ENCODE data around the gene PCLO.

Gene PCLO

DNA sequence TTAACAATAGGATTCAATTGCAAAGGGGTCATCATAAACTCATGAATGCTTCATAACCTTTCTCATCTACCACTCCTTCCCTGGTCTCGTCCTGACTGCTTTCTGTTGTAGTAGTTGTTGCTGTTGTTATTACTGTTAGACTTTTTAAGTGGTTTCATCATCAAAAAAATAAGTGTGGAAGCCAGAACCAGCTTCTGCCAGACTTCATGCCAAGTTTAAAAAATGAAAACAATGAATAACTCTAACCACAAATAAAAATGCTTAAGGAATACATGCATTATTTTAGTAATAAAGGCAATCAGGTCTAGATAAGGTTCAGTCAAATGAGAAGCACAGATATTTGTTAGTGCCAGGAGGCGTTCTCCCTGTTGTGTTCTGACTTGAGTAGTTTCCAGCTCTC is 85.4 kb downstream of the PCLO start:
- TF ChIP-seq, protein P1, sequence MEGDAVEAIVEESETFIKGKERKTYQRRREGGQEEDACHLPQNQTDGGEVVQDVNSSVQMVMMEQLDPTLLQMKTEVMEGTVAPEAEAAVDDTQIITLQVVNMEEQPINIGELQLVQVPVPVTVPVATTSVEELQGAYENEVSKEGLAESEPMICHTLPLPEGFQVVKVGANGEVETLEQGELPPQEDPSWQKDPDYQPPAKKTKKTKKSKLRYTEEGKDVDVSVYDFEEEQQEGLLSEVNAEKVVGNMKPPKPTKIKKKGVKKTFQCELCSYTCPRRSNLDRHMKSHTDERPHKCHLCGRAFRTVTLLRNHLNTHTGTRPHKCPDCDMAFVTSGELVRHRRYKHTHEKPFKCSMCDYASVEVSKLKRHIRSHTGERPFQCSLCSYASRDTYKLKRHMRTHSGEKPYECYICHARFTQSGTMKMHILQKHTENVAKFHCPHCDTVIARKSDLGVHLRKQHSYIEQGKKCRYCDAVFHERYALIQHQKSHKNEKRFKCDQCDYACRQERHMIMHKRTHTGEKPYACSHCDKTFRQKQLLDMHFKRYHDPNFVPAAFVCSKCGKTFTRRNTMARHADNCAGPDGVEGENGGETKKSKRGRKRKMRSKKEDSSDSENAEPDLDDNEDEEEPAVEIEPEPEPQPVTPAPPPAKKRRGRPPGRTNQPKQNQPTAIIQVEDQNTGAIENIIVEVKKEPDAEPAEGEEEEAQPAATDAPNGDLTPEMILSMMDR (IDR thresholded peaks at IDR 0.05; ENCODE audit: low read depth, low read length): no peak

DNA sequence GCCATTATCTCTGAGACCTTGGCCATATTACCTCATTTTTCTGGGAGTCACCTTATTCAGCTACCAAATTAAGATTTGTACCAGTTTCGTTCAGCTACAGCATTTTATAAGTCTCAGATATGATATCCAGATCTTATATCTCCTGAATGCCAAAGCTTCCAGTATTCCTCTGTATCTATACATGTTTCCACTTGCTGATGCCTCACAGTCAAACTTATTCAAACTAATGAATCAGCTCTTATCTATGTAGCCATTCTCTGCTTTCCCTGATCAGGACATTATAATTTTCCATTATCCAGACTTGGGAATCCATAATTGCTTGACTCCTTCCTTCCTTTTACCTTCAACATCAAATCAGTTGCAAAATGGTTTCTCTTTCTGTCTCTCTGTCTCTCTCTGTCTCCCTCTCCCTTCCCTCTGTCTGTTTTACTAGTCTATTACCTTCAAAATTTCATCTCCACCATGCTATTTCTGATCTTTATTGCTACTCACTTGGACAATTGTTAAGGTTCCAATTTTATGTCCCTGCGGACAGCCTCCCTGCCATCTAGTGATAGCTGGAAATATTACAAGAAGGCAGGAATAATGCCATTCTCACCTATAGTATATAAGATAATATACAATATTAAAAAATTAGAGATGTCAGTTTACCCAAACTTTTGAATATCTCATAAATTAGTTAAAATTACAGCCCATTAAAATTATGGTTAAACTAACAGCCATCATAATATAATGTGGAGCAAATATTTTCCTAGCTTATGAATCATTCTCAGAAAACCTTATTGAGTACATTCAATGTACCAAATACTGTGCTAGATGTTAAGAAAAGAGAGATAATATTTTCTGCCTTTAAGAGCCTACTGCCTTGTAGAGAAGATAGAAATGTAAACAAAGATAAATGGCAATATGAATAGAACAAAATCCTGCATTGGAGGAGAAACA is 89.8 kb downstream of the PCLO start:
- DNase-seq (ENCODE audit: extremely low read depth, low read depth): no peak
- TF ChIP-seq, protein P1 (IDR thresholded peaks at IDR 0.05; ENCODE audit: low read depth, low read length): no peak; the same call in 1 of the 2 replicates

More for the DNA sequence above, 85.4 kb downstream of the PCLO start:
- DNase-seq (ENCODE audit: extremely low read depth, low read depth): no peak

GRCh38 chr7:83065714-83066113 is 97.0 kb downstream of the PCLO start:
- TF ChIP-seq, protein P1 (IDR thresholded peaks at IDR 0.05; ENCODE audit: low read depth, low read length): no peak
- DNase-seq (ENCODE audit: extremely low read depth, low read depth): no peak

DNA sequence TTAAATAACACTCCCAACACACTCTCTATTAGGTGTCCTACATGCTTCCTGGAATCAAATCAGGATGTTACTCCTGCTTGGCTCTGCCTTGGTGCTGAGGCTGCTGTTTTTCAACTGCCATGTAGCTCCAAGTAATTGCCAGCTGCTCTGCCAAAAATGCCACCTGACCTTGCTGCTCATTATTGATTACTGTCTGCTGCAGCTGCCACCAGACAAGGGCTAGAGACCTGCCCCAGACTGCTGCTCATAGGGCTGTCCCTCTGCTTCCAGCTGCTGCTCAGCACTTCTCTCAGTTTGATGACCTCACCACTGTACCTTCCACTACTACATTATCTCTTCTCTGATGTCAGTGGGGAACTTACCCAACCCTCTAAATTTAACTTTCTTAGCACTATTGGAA is 102.5 kb downstream of the PCLO start:
- DNase-seq (ENCODE audit: extremely low read depth, low read depth): no peak
- TF ChIP-seq, protein P1 (IDR thresholded peaks at IDR 0.05; ENCODE audit: low read depth, low read length): no peak

DNA sequence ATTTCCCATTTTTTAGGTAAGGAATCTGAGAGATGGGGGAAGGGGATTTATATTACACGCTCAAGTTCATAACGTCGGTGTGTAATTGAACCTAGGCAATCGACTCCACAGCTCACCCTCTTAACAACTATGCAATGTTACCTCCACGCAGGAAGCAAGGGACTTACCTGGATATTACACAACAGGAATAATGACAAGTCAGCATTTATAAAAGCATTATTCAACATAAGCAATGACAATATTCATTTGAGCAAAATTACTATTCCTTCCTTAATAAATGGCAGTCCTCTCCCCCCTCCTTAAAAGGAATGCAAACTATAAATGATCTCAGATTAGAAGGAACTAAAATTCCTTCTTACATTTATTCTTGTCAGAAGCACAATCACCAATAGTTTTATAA is 104.0 kb downstream of the PCLO start:
- DNase-seq (ENCODE audit: extremely low read depth, low read depth): no peak
- TF ChIP-seq, protein P1 (IDR thresholded peaks at IDR 0.05; ENCODE audit: low read depth, low read length): no peak

DNA sequence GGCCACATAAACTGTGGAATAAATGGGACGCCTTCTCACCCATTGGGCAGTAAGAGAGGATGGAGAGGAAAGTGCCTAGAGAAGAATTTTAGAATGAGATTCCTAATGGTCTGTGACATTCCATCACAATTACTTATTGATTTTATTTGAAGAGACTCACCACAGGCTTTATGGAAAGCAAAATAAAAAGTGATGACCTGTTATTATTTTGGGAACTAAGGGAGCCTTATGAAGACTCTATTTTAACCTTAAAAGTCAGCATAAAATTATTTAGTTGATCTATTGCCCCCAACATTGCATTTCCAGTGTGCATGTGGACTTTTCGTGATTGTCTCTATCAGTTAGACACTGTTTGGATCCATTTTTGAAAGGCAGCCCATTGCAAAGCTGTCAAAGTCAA is 107.5 kb downstream of the PCLO start:
- DNase-seq (ENCODE audit: extremely low read depth, low read depth): no peak
- TF ChIP-seq, protein P1 (IDR thresholded peaks at IDR 0.05; ENCODE audit: low read depth, low read length): no peak

DNA sequence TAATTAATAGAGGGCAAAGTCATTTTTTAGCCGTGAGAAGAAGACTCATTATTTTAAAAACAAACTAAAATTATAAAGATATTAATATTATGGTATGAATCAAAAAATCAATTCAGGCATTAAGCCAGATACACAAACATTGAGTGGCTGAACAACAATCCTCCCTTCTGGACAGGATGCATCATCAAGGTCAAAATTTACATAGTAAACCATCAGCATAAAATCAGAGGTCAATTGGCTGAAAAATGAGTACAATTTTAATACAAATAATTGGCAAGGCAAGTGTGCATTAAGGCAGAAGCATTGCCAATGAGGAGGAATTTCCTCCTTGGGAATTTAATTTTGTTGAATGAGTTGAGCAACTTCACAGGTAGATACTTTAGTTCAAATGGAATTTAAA is 108.2 kb downstream of the PCLO start:
- no peak for DNase-seq (ENCODE audit: extremely low read depth, low read depth)
- TF ChIP-seq, protein P1 (IDR thresholded peaks at IDR 0.05; ENCODE audit: low read depth, low read length): no peak

Measured in AG09319 (cell line).